ENCODE measurements around the gene PGM2L1. TPM values are rescaled to one million over a fixed set of nuclear protein-coding genes. Genes with fewer than 3 reads are reported as not detected.

PGM2L1 gene
- total RNA-seq, 1 donor from 2014 or later = 20.5 TPM

DNA sequence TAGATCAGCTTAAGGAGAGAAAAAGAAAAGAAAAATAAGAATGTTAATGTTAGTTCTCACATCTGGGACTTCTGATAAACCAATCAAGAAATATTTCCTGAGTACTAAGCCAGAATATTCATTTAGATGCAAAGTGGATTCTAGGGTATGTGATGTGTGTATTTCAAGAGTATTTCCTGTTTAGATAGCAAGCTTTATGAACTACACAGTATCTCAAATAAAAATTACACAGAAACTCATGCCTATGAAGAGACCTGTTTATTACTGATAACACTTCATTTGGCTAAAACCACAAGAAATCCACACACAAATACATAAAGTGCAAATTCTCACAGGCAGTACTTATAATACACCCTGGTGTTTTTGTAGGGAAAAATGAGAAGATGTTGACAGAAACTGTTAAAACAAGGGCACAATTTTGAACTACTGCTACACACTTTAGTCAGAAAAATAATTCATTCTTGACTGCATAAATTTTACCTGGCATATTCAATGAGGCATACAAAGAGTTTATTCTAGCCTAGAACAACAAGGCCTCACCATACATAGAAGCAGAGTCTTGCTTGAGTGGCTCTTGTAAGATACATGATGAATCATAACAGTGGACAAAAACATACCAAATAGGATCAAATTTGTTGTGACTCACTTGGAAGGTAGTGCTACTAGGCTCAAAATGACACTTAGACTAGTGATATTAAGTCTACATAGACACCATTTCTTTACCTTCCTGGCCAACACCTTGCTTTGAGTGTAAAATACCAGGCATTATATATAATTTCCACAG, 68.0 kb downstream of the PGM2L1 start:
- TF ChIP-seq, protein P1, sequence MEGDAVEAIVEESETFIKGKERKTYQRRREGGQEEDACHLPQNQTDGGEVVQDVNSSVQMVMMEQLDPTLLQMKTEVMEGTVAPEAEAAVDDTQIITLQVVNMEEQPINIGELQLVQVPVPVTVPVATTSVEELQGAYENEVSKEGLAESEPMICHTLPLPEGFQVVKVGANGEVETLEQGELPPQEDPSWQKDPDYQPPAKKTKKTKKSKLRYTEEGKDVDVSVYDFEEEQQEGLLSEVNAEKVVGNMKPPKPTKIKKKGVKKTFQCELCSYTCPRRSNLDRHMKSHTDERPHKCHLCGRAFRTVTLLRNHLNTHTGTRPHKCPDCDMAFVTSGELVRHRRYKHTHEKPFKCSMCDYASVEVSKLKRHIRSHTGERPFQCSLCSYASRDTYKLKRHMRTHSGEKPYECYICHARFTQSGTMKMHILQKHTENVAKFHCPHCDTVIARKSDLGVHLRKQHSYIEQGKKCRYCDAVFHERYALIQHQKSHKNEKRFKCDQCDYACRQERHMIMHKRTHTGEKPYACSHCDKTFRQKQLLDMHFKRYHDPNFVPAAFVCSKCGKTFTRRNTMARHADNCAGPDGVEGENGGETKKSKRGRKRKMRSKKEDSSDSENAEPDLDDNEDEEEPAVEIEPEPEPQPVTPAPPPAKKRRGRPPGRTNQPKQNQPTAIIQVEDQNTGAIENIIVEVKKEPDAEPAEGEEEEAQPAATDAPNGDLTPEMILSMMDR (IDR thresholded peaks at IDR 0.05; ENCODE audit: unreplicated experiment) = no peak
- H3K9me3 Mint-ChIP-seq (ENCODE audit: low read depth) = no peaks in the 10 kb centered on the region
- no peak overlapping the region for H3K27ac Mint-ChIP-seq
- peaks cover 3% of the 10 kb centered on the region for H3K4me1 Mint-ChIP-seq (ENCODE audit: low read depth)
- H3K27me3 Mint-ChIP-seq = no peaks in the 10 kb centered on the region
- no peak for DNase-seq (ENCODE audit: low spot score, unreplicated experiment)
- H3K36me3 Mint-ChIP-seq (ENCODE audit: insufficient read depth) = peaks cover 19% of the 10 kb centered on the region
- H3K4me3 Mint-ChIP-seq (ENCODE audit: low read depth) = no peak overlapping the region

DNA sequence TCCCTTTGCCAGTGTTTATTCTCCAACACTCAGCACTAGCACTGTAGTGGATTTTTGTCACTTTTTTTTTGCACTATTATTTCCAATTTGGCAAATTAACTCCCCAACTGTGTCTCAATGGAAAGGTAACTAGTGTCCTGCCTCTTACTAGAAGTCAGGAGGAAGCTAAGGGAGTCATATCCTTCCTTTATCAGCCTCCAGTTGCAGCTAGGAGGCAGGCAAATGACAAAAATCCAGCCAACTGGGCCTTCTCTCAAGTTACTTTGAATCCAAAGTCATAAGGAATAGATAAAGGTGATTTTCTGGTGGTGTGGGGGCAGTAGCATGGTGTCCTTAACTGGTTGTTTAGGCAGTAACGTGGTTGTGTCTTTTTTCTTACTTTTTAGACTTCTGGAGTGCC, 71.2 kb downstream of the PGM2L1 start:
- Mint-ChIP-seq H3K9me3 (ENCODE audit: low read depth) (no peaks in the 10 kb centered on the region), H3K27ac (no peak overlapping the region), H3K27me3 (no peaks in the 10 kb centered on the region), H3K4me1 (ENCODE audit: low read depth) (peaks cover 3% of the 10 kb centered on the region), H3K4me3 (ENCODE audit: low read depth) (no peak overlapping the region), H3K36me3 (ENCODE audit: insufficient read depth) (peaks cover 17% of the 10 kb centered on the region)
- DNase-seq (ENCODE audit: low spot score, unreplicated experiment) = no peak
- TF ChIP-seq, protein P1 (IDR thresholded peaks at IDR 0.05; ENCODE audit: unreplicated experiment) = no peak

DNA sequence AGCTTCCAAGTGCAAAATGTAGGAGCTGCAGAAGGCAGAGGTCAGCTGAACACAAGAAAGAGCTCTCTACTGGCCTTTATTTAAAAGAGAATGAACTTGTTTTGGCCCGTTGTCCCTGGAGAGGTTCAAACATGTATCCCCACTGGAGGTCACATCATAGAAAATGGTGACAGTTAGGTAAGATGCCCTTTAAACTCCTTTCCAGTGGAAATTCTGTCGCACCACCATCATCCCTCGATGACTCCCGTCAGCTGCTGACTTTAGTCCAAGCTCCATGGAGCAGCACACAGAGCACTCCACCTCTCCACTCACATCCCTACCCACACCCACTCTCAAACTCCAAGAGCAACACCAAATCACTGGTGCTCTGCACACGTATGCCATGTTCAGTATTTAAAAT, 71.6 kb downstream of the PGM2L1 start:
- H3K4me1 Mint-ChIP-seq (ENCODE audit: low read depth) = peaks cover 3% of the 10 kb centered on the region
- H3K4me3 Mint-ChIP-seq (ENCODE audit: low read depth) = no peak overlapping the region
- TF ChIP-seq, protein P1 (IDR thresholded peaks at IDR 0.05; ENCODE audit: unreplicated experiment) = no peak
- no peak for DNase-seq (ENCODE audit: low spot score, unreplicated experiment)
- no peaks in the 10 kb centered on the region for H3K9me3 Mint-ChIP-seq (ENCODE audit: low read depth)
- H3K27me3 Mint-ChIP-seq = no peaks in the 10 kb centered on the region
- no peak overlapping the region for H3K27ac Mint-ChIP-seq
- H3K36me3 Mint-ChIP-seq (ENCODE audit: insufficient read depth) = peaks cover 17% of the 10 kb centered on the region

DNA sequence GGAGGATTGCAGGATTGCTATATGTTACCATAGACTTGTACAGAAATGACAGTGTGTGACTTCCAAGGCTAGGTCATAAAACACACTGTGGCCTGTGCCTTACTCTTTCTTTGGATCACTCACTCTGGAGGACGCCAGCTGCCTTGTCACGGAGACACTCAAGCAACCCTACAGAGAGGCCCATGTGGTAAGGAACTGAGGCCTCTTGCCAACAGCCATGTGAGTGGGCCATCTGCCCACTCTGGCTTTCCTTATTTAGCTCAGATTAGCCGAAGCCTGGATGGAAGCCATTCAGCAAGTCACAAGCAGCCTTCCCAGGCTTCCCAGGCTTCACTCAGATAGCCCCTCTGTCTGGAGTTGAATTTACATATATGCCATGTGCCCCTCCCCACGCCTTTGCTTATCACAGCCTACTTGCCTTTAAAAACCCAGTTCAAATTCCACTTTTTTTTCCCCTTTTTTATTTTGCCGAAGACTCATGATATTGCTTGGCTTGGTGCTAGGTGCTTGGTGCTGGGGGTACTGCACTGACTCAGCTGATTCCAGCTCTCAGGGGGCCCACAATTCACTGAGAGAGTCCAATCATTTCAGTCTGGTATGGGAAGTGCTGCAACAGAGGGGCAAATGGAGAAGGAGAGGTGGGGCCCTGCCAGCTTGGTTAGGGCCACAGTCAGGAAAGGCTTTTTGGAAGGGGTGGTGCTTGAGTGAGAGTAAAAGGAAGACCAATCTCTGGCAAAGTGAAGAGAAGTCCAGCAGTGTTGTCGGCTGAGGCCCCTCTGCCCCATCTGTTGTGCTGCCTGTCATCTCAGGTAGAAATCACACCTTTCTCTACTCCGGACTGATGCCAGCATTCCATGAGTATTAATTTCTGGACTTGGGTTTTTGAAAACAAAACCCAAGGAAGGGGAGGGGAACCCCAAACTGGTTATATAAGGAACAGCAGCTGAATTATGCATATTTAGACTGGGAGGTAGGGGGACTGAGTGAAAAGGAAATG, 72.3 kb downstream of the PGM2L1 start:
- no peak overlapping the region for H3K4me3 Mint-ChIP-seq (ENCODE audit: low read depth)
- TF ChIP-seq, protein P1 (IDR thresholded peaks at IDR 0.05; ENCODE audit: unreplicated experiment) = no peak
- peaks cover 3% of the 10 kb centered on the region for H3K4me1 Mint-ChIP-seq (ENCODE audit: low read depth)
- H3K36me3 Mint-ChIP-seq (ENCODE audit: insufficient read depth) = peaks cover 17% of the 10 kb centered on the region
- no peak for DNase-seq (ENCODE audit: low spot score, unreplicated experiment)
- H3K27me3 Mint-ChIP-seq = no peaks in the 10 kb centered on the region
- H3K27ac Mint-ChIP-seq = no peak overlapping the region
- H3K9me3 Mint-ChIP-seq (ENCODE audit: low read depth) = no peaks in the 10 kb centered on the region

DNA sequence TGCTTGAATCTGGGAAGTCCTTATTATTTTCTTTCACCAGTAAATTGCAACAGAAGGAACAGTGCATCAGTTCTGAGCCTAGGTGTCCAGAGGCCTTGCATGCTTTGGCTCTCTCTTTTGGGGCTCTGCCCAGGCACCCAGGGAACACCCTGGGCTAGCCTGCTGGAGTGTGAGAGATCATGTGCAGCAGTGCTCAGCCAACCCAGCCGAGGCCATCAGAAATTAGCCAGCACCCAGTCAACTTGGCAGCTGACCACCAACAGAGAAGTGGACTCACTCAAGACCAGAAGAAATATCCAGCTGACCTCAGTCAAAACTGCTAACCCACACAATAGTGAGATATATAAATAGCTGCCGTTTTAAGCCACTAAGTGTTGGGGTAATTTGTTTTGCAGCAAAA, 75.6 kb downstream of the PGM2L1 start:
- Mint-ChIP-seq H3K36me3 (ENCODE audit: insufficient read depth) (peaks cover 3% of the 10 kb centered on the region), H3K27ac (no peak overlapping the region)
- TF ChIP-seq, protein P1 (IDR thresholded peaks at IDR 0.05; ENCODE audit: unreplicated experiment) = no peak

More for the DNA sequence above, 75.6 kb downstream of the PGM2L1 start:
- Mint-ChIP-seq H3K9me3 (ENCODE audit: low read depth) (no peaks in the 10 kb centered on the region), H3K27me3 (peaks cover 2% of the 10 kb centered on the region), H3K4me3 (ENCODE audit: low read depth) (no peak overlapping the region), H3K4me1 (ENCODE audit: low read depth) (peaks cover 3% of the 10 kb centered on the region)
- no peak for DNase-seq (ENCODE audit: low spot score, unreplicated experiment)

All from progenitor cell of endocrine pancreas (in vitro differentiated cells).